ENCODE measurements around the gene USP54.

The USP54 gene

GRCh38 chr10:73601486-73601921 lies 10.4 kb upstream of the USP54 start:
- no peak for DNase-seq (ENCODE audit: low read depth in 1 of 2, low spot score in 1 of 2)
- TF ChIP-seq, protein P1, sequence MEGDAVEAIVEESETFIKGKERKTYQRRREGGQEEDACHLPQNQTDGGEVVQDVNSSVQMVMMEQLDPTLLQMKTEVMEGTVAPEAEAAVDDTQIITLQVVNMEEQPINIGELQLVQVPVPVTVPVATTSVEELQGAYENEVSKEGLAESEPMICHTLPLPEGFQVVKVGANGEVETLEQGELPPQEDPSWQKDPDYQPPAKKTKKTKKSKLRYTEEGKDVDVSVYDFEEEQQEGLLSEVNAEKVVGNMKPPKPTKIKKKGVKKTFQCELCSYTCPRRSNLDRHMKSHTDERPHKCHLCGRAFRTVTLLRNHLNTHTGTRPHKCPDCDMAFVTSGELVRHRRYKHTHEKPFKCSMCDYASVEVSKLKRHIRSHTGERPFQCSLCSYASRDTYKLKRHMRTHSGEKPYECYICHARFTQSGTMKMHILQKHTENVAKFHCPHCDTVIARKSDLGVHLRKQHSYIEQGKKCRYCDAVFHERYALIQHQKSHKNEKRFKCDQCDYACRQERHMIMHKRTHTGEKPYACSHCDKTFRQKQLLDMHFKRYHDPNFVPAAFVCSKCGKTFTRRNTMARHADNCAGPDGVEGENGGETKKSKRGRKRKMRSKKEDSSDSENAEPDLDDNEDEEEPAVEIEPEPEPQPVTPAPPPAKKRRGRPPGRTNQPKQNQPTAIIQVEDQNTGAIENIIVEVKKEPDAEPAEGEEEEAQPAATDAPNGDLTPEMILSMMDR (IDR thresholded peaks at IDR 0.05; ENCODE audit: insufficient read depth, low read length) = no peak
- no peak for TF ChIP-seq GABPA (IDR thresholded peaks at IDR 0.05; ENCODE audit: low read depth)
- no peak for TF ChIP-seq REST (IDR thresholded peaks at IDR 0.05; ENCODE audit: insufficient replicate concordance, low read depth)
- no peak for TF ChIP-seq POLR2AphosphoS5 (IDR thresholded peaks at IDR 0.05; ENCODE audit: low read depth)
- TF ChIP-seq SPI1 (IDR thresholded peaks at IDR 0.05; ENCODE audit: borderline replicate concordance, low read depth) = no peak
- H3K27me3 ChIP-seq (ENCODE audit: insufficient read depth, poor library complexity, severe bottlenecking) = no peaks in the 10 kb centered on the region
- no peak overlapping the region for H3K4me3 ChIP-seq (replicated peaks; ENCODE audit: insufficient read depth, low read length)
- H3K27ac ChIP-seq (replicated peaks) = no peak overlapping the region

GRCh38 chr10:73597346-73597745 lies 6.2 kb upstream of the USP54 start:
- Histone ChIP-seq H3K27ac (replicated peaks) (no peak overlapping the region), H3K27me3 (ENCODE audit: insufficient read depth, poor library complexity, severe bottlenecking) (no peaks in the 10 kb centered on the region), H3K4me3 (replicated peaks; ENCODE audit: insufficient read depth, low read length) (no peak overlapping the region)
- TF ChIP-seq, protein P1 (IDR thresholded peaks at IDR 0.05; ENCODE audit: insufficient read depth, low read length) = no peak
- TF ChIP-seq POLR2AphosphoS5 (IDR thresholded peaks at IDR 0.05; ENCODE audit: low read depth) = no peak
- no peak for TF ChIP-seq SPI1 (IDR thresholded peaks at IDR 0.05; ENCODE audit: borderline replicate concordance, low read depth)
- TF ChIP-seq GABPA (IDR thresholded peaks at IDR 0.05; ENCODE audit: low read depth) = no peak
- TF ChIP-seq REST (IDR thresholded peaks at IDR 0.05; ENCODE audit: insufficient replicate concordance, low read depth) = no peak
- DNase-seq (ENCODE audit: low read depth in 1 of 2, low spot score in 1 of 2) = no peak

- Histone ChIP-seq H3K27me3 (ENCODE audit: insufficient read depth, poor library complexity, severe bottlenecking) (no peaks in the 10 kb centered on the region), H3K4me3 (replicated peaks; ENCODE audit: insufficient read depth, low read length) (no peak overlapping the region), H3K27ac (replicated peaks) (no peak overlapping the region)
- no peak for TF ChIP-seq REST (IDR thresholded peaks at IDR 0.05; ENCODE audit: insufficient replicate concordance, low read depth)
- no peak for TF ChIP-seq POLR2AphosphoS5 (IDR thresholded peaks at IDR 0.05; ENCODE audit: low read depth)
- no peak for TF ChIP-seq GABPA (IDR thresholded peaks at IDR 0.05; ENCODE audit: low read depth)
- TF ChIP-seq, protein P1 (IDR thresholded peaks at IDR 0.05; ENCODE audit: insufficient read depth, low read length) = no peak
- no peak for TF ChIP-seq SPI1 (IDR thresholded peaks at IDR 0.05; ENCODE audit: borderline replicate concordance, low read depth)
- no peak for DNase-seq (ENCODE audit: low read depth in 1 of 2, low spot score in 1 of 2)
Observed at GRCh38 chr10:73593812-73594211, 2.7 kb upstream of the USP54 start.
